ENCODE results near the gene HMX3.

The HMX3 gene

GRCh38 chr10:123180101-123181090 is 44.6 kb downstream of the HMX3 start:
- DNase-seq = no peak

GRCh38 chr10:123183724-123184123 is 48.0 kb downstream of the HMX3 start:
- no peak for DNase-seq

- DNase-seq = no peak
These were observed 52.0 kb downstream of the HMX3 start for GRCh38 chr10:123187781-123188180.

Measured in CD4-positive, alpha-beta T cell treated with Interleukin-10 for 1 hour (primary cell).